ENCODE results near the gene CPO. TPM values are rescaled to one million over a fixed set of nuclear protein-coding genes. Genes with fewer than 3 reads are reported as not detected.

Gene CPO
- total RNA-seq, 1 donor from 2014 or later: not detected

GRCh38 chr2:206993396-206993911, 54.1 kb downstream of the CPO start:
- DNase-seq (no peak), ATAC-seq (ENCODE audit: poor library complexity) (no peak)
- intact Hi-C loops (cut with DNase I): no loop called here

DNA sequence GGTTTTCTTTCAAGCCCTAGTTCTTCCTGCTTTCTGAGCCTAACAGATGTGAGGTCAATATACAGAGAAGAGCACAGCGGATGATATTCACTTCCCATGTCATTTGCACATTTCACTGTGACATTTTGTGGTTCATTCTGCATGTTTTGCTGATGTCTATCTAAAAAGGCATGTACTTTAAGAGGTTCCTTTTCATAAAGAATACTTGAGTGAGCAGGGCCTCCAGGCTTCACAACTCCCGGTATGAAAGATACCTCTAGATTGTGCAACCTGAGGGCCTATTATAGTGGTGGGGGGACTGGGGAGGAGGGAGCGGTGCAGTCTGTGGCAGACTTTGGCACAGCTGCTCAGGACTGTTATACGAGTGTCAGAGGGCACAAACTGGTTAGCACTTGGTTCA, 54.6 kb downstream of the CPO start:
- no peak for ATAC-seq (ENCODE audit: poor library complexity)
- intact Hi-C loops (cut with DNase I): no loop called here
- no peak for DNase-seq

DNA sequence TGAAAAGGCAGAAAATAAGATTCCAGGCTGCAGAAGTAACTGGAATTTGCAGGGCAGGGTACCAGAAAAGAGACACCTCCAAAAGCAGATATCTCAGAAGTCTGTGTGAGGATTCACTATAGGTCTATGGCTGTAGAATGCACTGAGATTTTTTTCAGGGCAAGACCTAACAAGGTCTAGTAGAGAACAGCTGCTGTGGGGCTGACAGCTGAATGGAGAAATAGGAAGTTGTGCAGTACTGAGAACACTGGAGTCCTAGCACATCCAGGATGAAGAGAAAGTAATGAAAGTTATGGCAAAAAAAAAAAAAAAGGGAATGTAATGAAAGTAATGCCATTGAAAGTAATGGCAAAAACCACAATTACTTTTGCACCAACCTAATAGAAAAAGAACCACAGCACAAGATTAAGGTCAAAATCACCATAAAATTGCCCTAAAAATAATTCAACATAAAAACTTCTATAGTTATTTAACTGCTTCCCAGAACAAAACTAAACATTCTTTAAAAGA, 57.3 kb downstream of the CPO start:
- ATAC-seq (ENCODE audit: poor library complexity): no peak
- intact Hi-C loops (cut with DNase I): no loop called here
- DNase-seq: no peak

- ATAC-seq (ENCODE audit: poor library complexity) (no peak), DNase-seq (no peak)
- intact Hi-C loops (cut with DNase I): no loop called here
Observed at GRCh38 chr2:207008105-207008990, 69.0 kb downstream of the CPO start.

DNA sequence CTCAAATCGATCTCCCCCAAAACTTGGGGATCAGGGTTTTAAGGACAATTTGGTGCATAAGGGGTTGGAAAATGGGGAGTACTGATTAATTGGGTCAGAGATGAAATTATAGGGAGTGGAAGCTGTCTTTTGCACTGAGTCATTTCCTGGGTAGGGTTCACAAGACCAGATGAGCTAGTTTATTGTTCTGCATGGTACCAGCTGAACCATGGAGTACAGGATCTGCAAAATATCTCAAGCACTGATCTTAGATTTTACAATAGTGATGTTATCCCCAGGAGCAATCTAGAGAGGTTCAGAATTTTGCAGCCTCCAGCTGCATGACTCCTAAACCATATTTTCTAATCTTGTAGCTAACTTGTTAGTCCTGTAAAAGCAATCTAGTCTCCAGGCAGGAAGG, 73.1 kb downstream of the CPO start:
- no peak for DNase-seq
- intact Hi-C loops (cut with DNase I): no loop called here
- no peak for ATAC-seq (ENCODE audit: poor library complexity)

GRCh38 chr2:207014424-207014823, 75.1 kb downstream of the CPO start:
- DNase-seq (no peak), ATAC-seq (ENCODE audit: poor library complexity) (no peak)
- intact Hi-C loops (cut with DNase I): no loop called here

- intact Hi-C loops (cut with DNase I): no loop called here
- no peak for DNase-seq
- ATAC-seq (ENCODE audit: poor library complexity): no peak
Observed at GRCh38 chr2:207015901-207016300, 76.6 kb downstream of the CPO start.

Other genes starting within 250 kb of the CPO start
- not detected for gene DYTN, start 221.1 kb upstream of the CPO start, total RNA-seq
- gene MDH1B, start 174.2 kb upstream of the CPO start, total RNA-seq: 0.54 TPM
- 36.3 TPM for gene FASTKD2, start 173.9 kb upstream of the CPO start, total RNA-seq
- gene KLF7, start 226.4 kb downstream of the CPO start, total RNA-seq: 19.2 TPM

Measured in Right ventricle myocardium superior (tissue), 1 donor.